CD4-positive, alpha-beta T cell treated with Interleukin-12 subunit alpha and Interleukin-12 subunit beta, for 1 hour (primary cell): ENCODE data around the gene SRGN.
A peak's percentile ranks its signal among the peaks of the same experiment; 100 is the strongest.

ENCODE experiments used
- DNase-seq: peaks from one replicate; pipeline ENCODE4 v3.0.0-alpha.2; 2020

SRGN gene

GRCh38 chr10:69061305-69062161 lies 26.4 kb upstream of the SRGN start:
- DNase-seq = peak; percentile 49

DNA sequence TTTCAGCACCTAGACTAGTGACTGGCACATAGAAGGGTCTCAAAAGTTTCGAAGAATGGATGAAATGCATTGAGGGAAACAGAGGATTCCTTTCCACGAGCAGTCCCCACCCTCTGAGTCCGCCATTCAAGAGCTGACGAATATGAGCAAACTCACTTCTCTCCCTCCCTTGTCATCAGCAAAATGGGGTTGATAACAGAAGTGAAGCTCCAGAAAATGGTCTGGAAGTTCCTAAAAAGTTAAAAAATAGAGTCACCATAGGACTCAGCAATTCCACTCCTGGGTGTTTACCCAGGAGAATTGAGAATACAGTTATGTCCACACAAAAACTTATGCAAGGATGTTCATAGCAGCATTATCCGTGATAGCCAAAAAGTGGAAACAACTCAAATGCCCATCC lies 25.0 kb upstream of the SRGN start:
- no peak for DNase-seq

GRCh38 chr10:69064762-69065328 lies 23.1 kb upstream of the SRGN start:
- DNase-seq = no peak

GRCh38 chr10:69065406-69066361 lies 22.2 kb upstream of the SRGN start:
- DNase-seq = peak; percentile 35

- DNase-seq = no peak
Measured at GRCh38 chr10:69067189-69067588, 20.7 kb upstream of the SRGN start.

DNA sequence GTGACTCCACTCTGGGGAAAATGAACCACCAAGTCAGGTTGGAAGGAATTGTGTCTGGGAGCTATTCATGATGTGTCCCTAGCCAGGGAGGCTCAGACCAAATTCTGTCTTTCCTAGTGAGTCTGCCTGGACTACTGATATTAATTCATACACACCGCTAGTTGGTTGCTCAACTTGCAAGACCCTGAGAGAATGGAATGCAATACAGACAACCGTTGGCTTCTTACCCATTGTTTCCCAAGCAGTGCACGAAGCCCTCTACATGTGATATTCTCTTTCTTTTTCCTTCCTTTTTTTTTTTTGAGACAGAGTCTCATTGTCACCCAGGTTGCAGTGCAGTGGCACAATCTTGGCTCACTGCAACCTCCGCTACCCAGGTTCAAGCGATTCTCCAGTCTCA lies 19.4 kb upstream of the SRGN start:
- no peak for DNase-seq

DNA sequence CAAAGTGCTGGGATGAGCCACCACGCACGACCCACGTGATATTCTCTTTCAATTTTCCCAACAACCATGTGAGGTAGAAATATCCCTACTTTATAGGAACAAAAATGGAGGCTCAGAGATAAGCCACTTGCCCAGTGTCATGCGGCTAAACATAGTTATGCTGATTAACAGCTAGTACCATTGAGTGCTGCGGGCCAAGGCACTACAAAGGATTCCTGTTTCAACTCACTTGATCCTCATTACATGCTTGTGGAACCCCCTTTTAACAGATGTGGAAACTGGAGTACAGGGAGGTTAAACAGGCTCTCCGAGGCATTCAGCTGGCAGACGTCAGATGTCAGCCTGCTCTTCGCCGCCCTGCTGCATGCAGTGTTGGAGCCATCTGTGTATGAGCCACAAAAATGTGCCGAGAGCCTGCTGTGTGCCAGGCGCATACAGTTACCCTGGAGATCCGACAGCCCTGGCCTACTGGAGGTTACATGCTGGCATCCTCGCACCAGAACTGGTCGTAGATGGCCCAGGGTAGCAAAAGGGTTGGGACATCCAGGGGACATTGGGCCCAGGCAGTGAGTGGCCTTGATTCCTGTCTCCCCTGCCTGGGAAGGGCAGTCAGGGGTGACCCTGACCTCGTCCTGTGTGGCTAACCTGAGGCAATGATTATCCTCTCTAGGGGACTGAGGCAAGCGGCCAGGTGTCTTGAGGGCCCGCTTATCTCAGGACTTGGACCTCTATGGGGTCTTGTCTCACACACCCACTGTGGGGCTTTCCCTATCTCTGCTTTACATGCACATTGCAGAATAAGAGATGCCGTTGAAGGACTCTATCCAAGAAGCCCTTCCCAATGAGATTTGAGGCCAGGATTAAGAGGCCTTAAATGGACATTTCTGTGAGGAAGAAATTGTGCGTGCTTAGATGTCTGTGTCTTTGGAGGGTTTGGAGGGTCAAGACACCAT lies 18.5 kb upstream of the SRGN start:
- no peak for DNase-seq

DNA sequence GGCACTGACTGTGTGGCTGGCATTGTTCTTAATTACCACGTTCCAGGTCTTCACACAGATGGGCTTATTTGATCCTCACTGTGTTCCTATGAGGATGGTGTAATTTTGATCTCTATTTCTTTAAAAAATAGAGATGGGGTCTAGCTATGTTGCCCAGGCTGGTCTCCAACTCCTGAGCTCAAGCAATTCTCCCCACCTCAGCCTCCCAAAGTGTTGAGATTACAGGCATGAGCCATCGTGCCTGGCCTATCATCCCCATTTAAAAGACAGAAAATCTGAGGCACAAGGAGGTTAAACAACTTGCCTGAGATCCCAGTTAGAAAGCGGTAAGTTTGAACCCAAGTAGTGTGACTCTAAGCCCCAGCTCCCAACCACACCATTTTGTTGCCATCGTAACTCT lies 17.0 kb upstream of the SRGN start:
- no peak for DNase-seq

- no peak for DNase-seq
Measured at GRCh38 chr10:69071610-69072009, 16.3 kb upstream of the SRGN start.

DNA sequence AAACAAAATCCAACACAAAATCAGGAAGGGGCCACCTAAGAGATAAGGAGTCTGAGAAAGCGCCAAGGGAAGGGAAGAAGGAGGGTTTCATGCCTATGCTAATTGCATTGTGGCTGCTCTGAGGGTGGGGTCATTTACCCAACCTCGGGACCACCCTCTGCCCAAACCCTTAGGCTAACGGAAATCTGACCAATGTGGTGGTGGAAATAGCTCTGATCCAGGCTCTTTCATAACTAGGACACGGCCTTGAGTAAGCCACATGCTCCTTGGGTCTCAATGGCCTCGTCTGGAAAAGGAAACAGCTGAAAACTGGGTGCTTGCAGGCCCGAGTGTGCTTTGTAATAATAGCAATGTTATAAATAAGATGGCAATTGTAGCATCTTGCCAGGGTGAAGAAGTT lies 14.9 kb upstream of the SRGN start:
- no peak for DNase-seq

- DNase-seq = no peak
Measured at GRCh38 chr10:69073736-69074364, 14.1 kb upstream of the SRGN start.

DNA sequence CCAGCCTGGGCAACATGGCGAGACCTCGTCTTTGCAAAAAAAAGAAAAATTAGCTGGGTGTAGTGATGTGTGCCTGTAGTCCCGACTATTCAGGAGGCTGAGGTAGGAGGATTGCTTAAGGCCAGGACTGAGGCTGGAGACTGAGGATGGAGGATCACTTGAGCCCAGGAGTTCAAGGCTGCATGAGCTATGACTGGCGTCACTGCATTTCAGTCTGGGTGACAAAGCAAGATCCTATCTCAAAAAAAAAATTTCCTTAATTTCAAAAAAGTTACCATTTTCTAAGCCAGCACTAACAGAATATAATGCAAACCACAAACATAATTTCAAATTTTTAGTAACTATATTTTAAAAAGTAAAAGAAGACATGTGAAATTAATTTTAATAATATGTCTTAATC lies 13.4 kb upstream of the SRGN start:
- no peak for DNase-seq

GRCh38 chr10:69075431-69075830 lies 12.5 kb upstream of the SRGN start:
- DNase-seq = no peak

GRCh38 chr10:69078311-69078710 lies 9.6 kb upstream of the SRGN start:
- no peak for DNase-seq

GRCh38 chr10:69080226-69080625 lies 7.7 kb upstream of the SRGN start:
- no peak for DNase-seq

DNA sequence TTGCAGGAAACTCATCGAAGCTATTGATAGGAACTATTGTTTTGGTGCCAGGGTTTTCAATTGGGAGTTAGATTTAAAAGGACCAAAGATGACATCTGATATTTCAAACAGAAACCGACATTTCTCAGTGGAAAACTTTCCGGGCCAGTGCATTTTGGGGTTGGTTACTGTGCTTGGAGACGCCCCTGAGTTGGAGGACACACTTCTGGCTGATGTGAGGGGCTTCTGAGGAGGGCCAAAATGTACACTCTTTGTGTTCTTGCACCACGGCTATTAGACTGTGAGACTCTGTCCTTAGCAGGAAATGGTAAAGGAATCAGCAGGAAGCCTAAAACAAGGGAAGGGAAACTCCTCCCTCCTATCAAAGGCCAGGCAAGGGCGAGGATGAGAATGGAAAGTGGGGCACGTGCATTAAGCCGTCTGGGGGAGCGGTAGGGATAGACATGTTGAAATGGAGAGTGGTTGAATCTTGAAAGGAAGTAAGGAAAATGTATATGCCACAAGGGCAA lies 1.8 kb upstream of the SRGN start:
- no peak for DNase-seq

- peak; percentile 46 for DNase-seq
Measured at GRCh38 chr10:69088471-69088769, 517 bp downstream of the SRGN start.

DNA sequence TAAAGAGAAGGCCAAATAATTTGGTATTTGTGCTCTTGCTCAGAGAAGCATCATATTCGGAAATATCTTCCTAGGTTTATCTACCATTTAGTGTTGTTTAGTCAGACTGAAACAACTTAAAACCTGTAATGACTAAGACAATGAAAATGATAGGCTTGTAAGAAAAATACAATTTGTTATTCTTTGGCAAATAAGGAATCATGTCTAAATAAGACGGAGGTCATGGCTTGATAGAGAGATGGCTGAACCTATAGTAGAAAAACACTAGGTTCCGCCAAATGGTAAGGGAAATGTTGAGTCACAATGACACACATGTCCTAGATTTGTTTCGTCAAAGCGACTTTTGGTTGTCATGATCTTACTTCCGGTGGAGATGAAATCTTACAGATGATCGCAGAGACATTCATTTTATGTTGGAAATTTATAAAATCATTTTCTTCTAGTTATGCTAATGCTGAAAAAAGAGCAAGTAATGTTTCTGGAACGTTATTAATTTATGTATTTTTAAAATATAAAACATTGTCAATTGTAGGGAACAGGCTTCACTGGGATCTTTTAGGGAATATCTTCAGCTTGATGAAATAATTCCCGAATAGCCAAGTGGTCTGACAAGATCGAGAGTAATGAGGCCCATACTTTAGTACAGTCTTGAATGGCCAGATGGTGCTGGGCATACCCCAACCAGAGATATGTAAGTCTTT lies 1.0 kb downstream of the SRGN start:
- peak; percentile 87 for DNase-seq

- DNase-seq = peak; percentile 90
Measured at GRCh38 chr10:69089638-69090599, 2.0 kb downstream of the SRGN start.

DNA sequence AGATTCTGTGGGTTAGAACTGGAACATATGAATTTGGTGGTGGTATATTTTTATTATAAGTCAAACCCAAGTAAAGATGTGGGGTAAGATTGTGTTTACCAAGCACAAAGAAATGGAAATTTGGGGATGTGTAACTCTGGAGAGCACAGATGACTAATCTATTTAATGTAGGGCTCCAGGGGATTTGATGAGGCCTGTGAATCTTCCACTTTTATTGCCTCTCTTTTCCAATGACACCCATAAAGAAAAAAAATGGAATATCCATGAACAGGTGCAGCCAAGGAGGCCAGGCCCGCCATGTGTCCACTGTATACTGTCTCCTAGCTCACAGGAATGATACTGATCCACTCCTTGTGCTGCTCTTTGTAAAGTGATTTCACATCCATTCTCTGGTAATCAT lies 2.8 kb downstream of the SRGN start:
- no peak for DNase-seq
